ENCODE results near the gene CDIP1.
"Not testable (repeated sequence)": the region's sequence is repeated elsewhere in the genome, so short reads cannot be mapped to it uniquely, and the experiment has no call there.

The CDIP1 gene

GRCh38 chr16:4574919-4575705, 36.5 kb upstream of the CDIP1 start:
- no peak overlapping the region for H3K4me3 ChIP-seq (replicated peaks; ENCODE audit: low read depth, low read length)
- no peak for DNase-seq (ENCODE audit: low read depth)
- TF ChIP-seq CTCF (IDR thresholded peaks at IDR 0.05; ENCODE audit: low read length, missing control alignments): no peak

- not testable (repeated sequence) for H3K4me3 ChIP-seq (replicated peaks; ENCODE audit: low read depth, low read length); DNase-seq (ENCODE audit: low read depth)
These were observed 35.4 kb upstream of the CDIP1 start for GRCh38 chr16:4573926-4574325.

- DNase-seq (ENCODE audit: low read depth): peak; percentile 37
- no peak for TF ChIP-seq CTCF (IDR thresholded peaks at IDR 0.05; ENCODE audit: low read length, missing control alignments)
- H3K4me3 ChIP-seq (replicated peaks; ENCODE audit: low read depth, low read length): no peak overlapping the region
These were observed 34.1 kb upstream of the CDIP1 start for GRCh38 chr16:4572715-4573114.

GRCh38 chr16:4570688-4571321, 32.2 kb upstream of the CDIP1 start:
- no peak for TF ChIP-seq CTCF (IDR thresholded peaks at IDR 0.05; ENCODE audit: low read length, missing control alignments)

GRCh38 chr16:4570086-4570485, 31.5 kb upstream of the CDIP1 start:
- TF ChIP-seq CTCF (IDR thresholded peaks at IDR 0.05; ENCODE audit: low read length, missing control alignments): no peak
- no peak for DNase-seq (ENCODE audit: low read depth)
- no peak overlapping the region for H3K4me3 ChIP-seq (replicated peaks; ENCODE audit: low read depth, low read length)

More at GRCh38 chr16:4570688-4571321, 32.2 kb upstream of the CDIP1 start:
- DNase-seq (ENCODE audit: low read depth): no peak
- H3K4me3 ChIP-seq (replicated peaks; ENCODE audit: low read depth, low read length): no peak overlapping the region

GRCh38 chr16:4566144-4566543, 27.6 kb upstream of the CDIP1 start:
- H3K4me3 ChIP-seq (replicated peaks; ENCODE audit: low read depth, low read length): no peak overlapping the region
- no peak for TF ChIP-seq CTCF (IDR thresholded peaks at IDR 0.05; ENCODE audit: low read length, missing control alignments)
- DNase-seq (ENCODE audit: low read depth): no peak

GRCh38 chr16:4564661-4565267, 26.2 kb upstream of the CDIP1 start:
- no peak overlapping the region for H3K4me3 ChIP-seq (replicated peaks; ENCODE audit: low read depth, low read length)
- no peak for DNase-seq (ENCODE audit: low read depth)
- TF ChIP-seq CTCF (IDR thresholded peaks at IDR 0.05; ENCODE audit: low read length, missing control alignments): no peak
